ENCODE data around the gene MYH9.

Gene MYH9

DNA sequence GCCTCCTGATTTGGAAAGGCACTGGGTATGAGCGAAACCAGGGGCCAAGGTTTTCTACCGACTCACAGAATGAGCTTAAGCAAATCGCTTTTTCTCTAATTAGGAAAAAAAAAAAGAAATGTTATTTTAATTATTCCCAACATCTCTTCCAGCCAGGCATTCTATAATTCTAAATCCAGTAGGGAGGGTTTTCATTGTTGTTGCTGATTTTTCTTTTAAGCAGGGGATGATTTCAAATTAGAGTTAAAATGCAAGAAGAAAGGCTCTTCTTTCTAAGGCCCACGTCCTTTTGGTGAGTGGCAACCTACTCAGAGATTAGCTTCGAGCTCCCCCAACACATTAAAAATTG, 8.9 kb downstream of the MYH9 start:
- H3K4me2 ChIP-seq, result peak overlapping the region; percentile 100
- H3K36me3 ChIP-seq, result peaks cover 51% of the 10 kb centered on the region
- no peaks in the 10 kb centered on the region for H3K9me3 ChIP-seq
- H3K27ac ChIP-seq, result peak overlapping the region; percentile 68
- H3K4me3 ChIP-seq, result no peak overlapping the region
- no peak for TF ChIP-seq Cebpa-rat (IDR thresholded peaks at IDR 0.05)
- H3K27me3 ChIP-seq, result no peaks in the 10 kb centered on the region
- H3K4me1 ChIP-seq, result peaks cover 99% of the 10 kb centered on the region
- H4K20me1 ChIP-seq, result peaks cover 100% of the 10 kb centered on the region
- H3K9ac ChIP-seq, result peak overlapping the region; percentile 64; the same call in 1 of the 2 replicates

DNA sequence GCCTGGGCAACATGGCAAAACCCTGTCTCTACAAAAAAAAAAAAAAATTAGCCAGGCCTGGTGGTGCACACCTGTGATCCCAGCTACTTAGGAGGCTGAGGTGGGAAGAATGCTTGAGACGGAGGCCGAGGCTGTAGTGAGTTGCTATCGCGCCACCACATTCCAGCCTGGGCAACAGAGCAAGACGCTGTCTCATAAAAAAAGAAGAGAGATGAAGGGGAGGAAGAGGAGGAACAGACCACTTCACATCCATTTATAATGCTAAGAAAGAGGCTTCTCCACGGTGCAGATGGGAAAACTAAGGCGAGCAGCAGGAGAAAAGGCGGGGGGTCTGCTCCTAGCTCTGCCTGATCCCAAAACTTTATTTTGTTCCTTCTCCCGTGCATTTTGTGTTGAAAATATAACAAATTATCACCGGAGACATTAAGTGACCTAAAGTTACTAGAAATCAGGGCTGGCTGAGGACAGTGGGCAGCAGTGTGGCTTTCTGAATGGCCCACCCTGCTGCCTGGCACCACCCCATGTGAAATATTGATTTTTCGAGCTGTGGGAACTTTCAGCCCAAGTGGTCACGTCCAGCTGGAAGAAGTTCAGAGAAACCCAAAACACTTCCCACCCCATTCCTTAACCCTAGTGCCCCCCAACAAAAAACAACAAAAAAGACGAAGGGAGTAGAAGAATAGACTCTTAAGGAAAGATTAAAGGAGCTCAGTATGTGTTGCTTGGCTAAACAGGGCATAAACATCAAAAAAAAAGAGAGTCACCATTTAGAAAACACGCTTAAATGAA, 9.5 kb downstream of the MYH9 start:
- TF ChIP-seq Cebpa-rat (IDR thresholded peaks at IDR 0.05), result no peak
- peak overlapping the region; percentile 45; the same call in 1 of the 2 replicates for H3K4me3 ChIP-seq
- peak overlapping the region; percentile 68 for H3K27ac ChIP-seq
- H3K4me1 ChIP-seq, result peaks cover 99% of the 10 kb centered on the region
- H3K4me2 ChIP-seq, result peak overlapping the region; percentile 100
- no peaks in the 10 kb centered on the region for H3K27me3 ChIP-seq
- peaks cover 45% of the 10 kb centered on the region for H3K36me3 ChIP-seq
- peak overlapping the region; percentile 64; the same call in 1 of the 2 replicates for H3K9ac ChIP-seq
- peaks cover 100% of the 10 kb centered on the region for H4K20me1 ChIP-seq
- H3K9me3 ChIP-seq, result no peaks in the 10 kb centered on the region

DNA sequence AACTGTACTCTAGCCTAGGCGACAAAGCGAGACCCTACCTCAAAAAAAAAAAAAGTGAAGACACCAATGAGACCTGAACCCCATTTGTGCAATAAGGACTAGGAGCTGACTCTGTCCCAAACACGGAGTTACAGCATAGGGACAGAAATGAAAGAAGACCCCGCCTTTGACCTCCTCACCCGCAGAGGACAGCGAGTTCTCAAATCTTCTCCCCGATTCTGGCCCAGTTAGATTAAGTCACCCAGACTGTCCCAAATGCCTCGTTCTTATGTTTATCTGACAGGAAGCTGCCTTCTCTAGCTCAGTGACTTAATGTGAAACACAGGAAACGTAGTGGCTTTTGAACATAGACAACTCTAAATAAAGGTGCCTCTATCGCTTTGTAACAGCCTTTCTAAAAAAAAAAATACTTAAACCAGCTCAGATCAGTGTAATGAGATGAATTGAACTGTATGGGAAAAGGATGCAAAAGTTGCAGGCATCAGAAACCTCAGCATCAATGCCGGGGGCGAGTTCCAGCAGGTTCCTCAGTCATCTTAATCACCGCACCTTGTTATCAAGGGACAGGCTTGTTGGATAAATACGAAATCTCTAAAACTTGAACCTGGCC, 10.6 kb downstream of the MYH9 start:
- Histone ChIP-seq H3K27ac (peak overlapping the region; percentile 68), H3K4me2 (peak overlapping the region; percentile 100)

DNA sequence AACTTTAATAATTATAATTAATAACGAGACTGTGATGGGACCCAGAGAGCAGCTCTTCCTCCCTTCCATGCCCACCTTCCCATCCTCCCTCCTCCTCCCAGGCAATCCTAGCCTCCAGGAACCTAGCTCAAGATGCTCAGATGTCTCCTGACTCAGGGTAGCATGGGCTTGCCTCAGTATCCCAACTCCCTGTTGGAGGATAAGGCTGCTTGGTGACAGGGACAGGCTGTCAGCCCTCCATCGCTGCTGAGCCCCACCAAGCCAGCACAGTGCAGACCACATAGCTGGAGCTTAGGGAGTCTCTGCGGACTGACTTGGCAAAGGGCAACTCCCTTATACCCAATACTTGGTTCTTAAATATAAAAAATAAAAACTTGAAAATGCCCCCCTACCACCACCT, 11.5 kb downstream of the MYH9 start:
- Histone ChIP-seq H3K4me2 (peak overlapping the region; percentile 100), H3K27me3 (no peaks in the 10 kb centered on the region), H3K9me3 (no peaks in the 10 kb centered on the region), H4K20me1 (peaks cover 100% of the 10 kb centered on the region), H3K27ac (peak overlapping the region; percentile 68), H3K4me1 (peaks cover 99% of the 10 kb centered on the region), H3K4me3 (no peak overlapping the region; the same call in 1 of the 2 replicates), H3K36me3 (peaks cover 46% of the 10 kb centered on the region), H3K9ac (peak overlapping the region; percentile 64)
- no peak for TF ChIP-seq Cebpa-rat (IDR thresholded peaks at IDR 0.05)

More for the DNA sequence above, 10.6 kb downstream of the MYH9 start:
- Histone ChIP-seq H3K4me3 (peak overlapping the region; percentile 45), H4K20me1 (peaks cover 100% of the 10 kb centered on the region), H3K27me3 (no peaks in the 10 kb centered on the region), H3K4me1 (peaks cover 99% of the 10 kb centered on the region), H3K9ac (peak overlapping the region; percentile 64), H3K9me3 (no peaks in the 10 kb centered on the region), H3K36me3 (peaks cover 44% of the 10 kb centered on the region)
- no peak for TF ChIP-seq Cebpa-rat (IDR thresholded peaks at IDR 0.05)

DNA sequence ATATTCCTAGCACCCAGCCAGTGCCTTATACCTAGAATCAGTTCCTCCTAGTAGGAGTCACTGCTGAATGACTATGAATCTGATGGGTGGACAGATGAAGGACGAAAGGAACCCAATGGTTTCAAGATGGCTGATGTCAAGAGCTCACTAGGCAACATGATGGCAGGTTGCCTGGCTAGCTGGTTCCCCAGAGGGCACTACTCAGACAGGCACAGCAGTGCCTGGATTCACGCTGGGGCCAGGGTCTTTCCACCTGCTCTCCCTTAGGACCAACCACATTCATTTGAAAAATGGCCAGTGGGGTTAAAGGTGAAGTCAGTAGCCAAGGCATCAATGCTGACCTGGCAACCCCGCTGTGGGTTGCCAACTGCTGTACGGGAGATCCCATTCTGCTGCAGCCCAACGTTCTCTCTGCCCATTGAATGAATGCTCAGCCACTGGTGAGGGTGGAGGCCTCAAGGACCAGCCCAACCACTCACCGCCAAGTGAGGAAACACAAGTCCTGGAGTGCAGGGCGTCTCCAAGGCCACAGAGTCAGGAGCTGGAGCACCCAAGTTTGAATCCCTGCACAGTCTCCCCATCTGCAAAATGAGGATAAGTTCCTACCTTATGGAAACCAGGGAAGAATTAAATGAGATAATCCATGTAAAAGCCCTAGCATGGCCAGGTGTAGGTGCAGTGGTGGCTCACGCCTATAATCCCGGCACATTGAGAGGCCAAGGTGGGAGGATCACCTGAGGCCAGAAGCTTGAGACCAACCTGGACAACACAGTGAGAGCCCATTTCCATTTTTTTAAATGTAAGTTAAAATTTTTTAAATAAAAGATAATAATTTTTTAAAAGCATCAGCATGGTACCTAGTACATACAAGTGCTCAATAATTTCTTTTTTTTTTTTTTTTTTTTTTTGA, 12.4 kb downstream of the MYH9 start:
- H3K36me3 ChIP-seq, result peaks cover 46% of the 10 kb centered on the region
- peaks cover 100% of the 10 kb centered on the region for H4K20me1 ChIP-seq
- no peak for TF ChIP-seq Cebpa-rat (IDR thresholded peaks at IDR 0.05)
- no peaks in the 10 kb centered on the region for H3K27me3 ChIP-seq
- peak overlapping the region; percentile 55 for H3K27ac ChIP-seq
- peak overlapping the region; percentile 100 for H3K4me2 ChIP-seq
- peaks cover 99% of the 10 kb centered on the region for H3K4me1 ChIP-seq
- H3K9me3 ChIP-seq, result no peaks in the 10 kb centered on the region
- H3K9ac ChIP-seq, result peak overlapping the region; percentile 64; the same call in 1 of the 2 replicates
- H3K4me3 ChIP-seq, result no peak overlapping the region; the same call in 1 of the 2 replicates

DNA sequence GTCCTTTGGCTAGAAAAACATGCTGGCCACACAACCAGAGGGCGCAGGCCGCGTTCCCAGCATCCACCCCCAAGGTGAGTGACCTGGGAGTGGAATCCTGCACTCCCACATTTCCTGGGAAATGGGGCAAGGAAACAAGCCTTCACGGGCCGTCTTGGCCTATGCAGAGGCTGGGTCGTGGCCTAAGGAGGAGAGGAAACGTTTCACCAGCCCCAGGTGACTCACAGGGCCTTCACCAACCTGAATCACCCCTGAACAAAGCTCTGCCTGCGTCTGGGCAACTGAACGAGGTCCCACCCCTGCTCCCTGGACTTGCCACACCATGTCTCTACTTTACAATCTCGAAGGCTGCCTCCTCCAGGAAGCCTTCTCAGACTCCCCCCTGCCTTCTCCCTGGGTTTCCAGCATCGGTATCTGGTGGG, 13.2 kb downstream of the MYH9 start:
- Histone ChIP-seq H3K4me1 (peaks cover 99% of the 10 kb centered on the region), H3K4me2 (peak overlapping the region; percentile 100), H4K20me1 (peaks cover 100% of the 10 kb centered on the region), H3K9me3 (no peaks in the 10 kb centered on the region), H3K27me3 (no peaks in the 10 kb centered on the region), H3K27ac (peak overlapping the region; percentile 55), H3K36me3 (peaks cover 50% of the 10 kb centered on the region), H3K4me3 (no peak overlapping the region; the same call in 1 of the 2 replicates), H3K9ac (peak overlapping the region; percentile 64; the same call in 1 of the 2 replicates)
- no peak for TF ChIP-seq Cebpa-rat (IDR thresholded peaks at IDR 0.05)

DNA sequence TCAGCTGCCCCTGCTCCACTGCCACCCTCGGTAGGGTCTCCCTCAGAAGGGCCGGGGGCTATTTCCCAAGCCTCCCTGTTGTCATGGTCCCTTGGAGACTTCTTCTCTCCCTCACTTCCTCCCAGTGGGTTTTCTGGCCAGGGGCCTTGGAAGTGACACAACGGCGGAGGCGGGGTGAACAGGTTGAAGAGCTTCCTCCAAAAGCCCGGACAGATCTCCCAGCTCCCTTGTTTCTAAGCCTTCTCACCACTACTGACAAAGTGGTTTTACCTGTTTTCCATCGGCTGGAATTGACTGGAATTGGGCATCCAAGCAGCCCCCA, 14.5 kb downstream of the MYH9 start:
- H3K4me2 ChIP-seq, result peak overlapping the region; percentile 100

DNA sequence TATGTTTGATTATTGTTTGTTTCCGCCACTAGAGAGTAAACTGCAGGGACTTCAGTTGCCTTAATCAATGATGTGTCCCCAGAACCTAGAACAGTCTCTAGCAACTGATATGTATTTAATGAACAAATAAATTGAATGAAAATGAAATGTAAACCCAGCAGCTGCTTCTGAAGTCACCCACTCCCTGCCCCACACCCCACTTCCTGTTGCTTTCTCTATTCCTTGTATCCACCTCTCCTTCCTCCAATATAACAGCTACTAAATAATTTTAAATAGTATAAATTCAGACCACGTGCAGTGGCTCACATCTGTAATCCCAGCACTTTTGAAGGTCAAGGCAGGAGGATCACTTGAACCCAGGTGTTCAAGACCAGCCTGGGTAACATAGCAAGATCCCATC, 15.8 kb downstream of the MYH9 start:
- H3K4me1 ChIP-seq, result peaks cover 100% of the 10 kb centered on the region
- H3K9ac ChIP-seq, result peak overlapping the region; percentile 64; the same call in 1 of the 2 replicates
- peak overlapping the region; percentile 100 for H3K4me2 ChIP-seq
- TF ChIP-seq Cebpa-rat (IDR thresholded peaks at IDR 0.05), result no peak
- peaks cover 72% of the 10 kb centered on the region for H3K36me3 ChIP-seq
- H3K27me3 ChIP-seq, result no peaks in the 10 kb centered on the region
- no peak overlapping the region; the same call in 1 of the 2 replicates for H3K27ac ChIP-seq
- no peak overlapping the region for H3K4me3 ChIP-seq
- peaks cover 100% of the 10 kb centered on the region for H4K20me1 ChIP-seq
- no peaks in the 10 kb centered on the region for H3K9me3 ChIP-seq

More for the DNA sequence above, 14.5 kb downstream of the MYH9 start:
- H3K36me3 ChIP-seq, result peaks cover 59% of the 10 kb centered on the region
- H3K27ac ChIP-seq, result peak overlapping the region; percentile 74
- H3K27me3 ChIP-seq, result no peaks in the 10 kb centered on the region
- H3K4me3 ChIP-seq, result peak overlapping the region; percentile 43
- peak overlapping the region; percentile 64 for H3K9ac ChIP-seq
- no peaks in the 10 kb centered on the region for H3K9me3 ChIP-seq
- TF ChIP-seq Cebpa-rat (IDR thresholded peaks at IDR 0.05), result no peak
- H3K4me1 ChIP-seq, result peaks cover 99% of the 10 kb centered on the region
- peaks cover 100% of the 10 kb centered on the region for H4K20me1 ChIP-seq
